A549 (cell line): ENCODE measurements around the gene FBXO31. TPM values are rescaled to one million over a fixed set of nuclear protein-coding genes. Genes with fewer than 3 reads are reported as not detected.

Source experiments
- ATAC-seq, 2 experiments: fragments of 200-7000 bp in 1 of 2; fragments of >200 bp in 1 of 2; cut with Nextera tagmentation in 1 of 2; cut with Tn5 transposase in 1 of 2; 3 replicates each; pipeline versions ENCODE4 v1.8.0 to v1.9.1; 2018 to 2020; ENCODE audit warnings: mild to moderate bottlenecking in 1 of 2, moderate library complexity in 1 of 2
- CTCF ChIA-PET: fragments of 300-600 bp; sonication (Branson Sonifier 250); formaldehyde crosslinking; extraction: SDS; loops from one replicate; lab custom pipeline; 2021; ENCODE audit warnings: antibody characterized with exemption, inconsistent platforms; lab: Yijun Ruan, JAX
- POLR2A ChIA-PET: fragments of 350-600 bp; formaldehyde crosslinking; extraction: SDS; loops from one replicate; lab custom pipeline; 2021; ENCODE audit warnings: antibody characterized with exemption, inconsistent platforms; lab: Yijun Ruan, JAX
- DNase-seq, 2 experiments: peaks; one replicate each; pipeline versions ENCODE4 v3.0.0 to v3.0.0-alpha.2; 2011 to 2016; ENCODE audit warnings: low read depth in 1 of 2, low spot score in 1 of 2
- FAIRE-seq: peaks from 2 replicates; lab custom pipeline; 2011; peaks lifted over from hg19 to GRCh38; lab: Jason Lieb, UNC
- H3K27ac ChIP-seq, 2 experiments: fragments of >200 bp; sonication (Bioruptor Twin); formaldehyde crosslinking; 3 replicates each; pipeline ENCODE4 v1.5.1; 2016 to 2017
- H3K4me1 ChIP-seq: fragments of >200 bp; sonication (Bioruptor Twin); formaldehyde crosslinking; 3 replicates; pipeline ENCODE4 v1.6.1; 2016
- H3K4me2 ChIP-seq: fragments of >200 bp; sonication (Bioruptor Twin); formaldehyde crosslinking; 3 replicates; pipeline ENCODE4 v1.6.1; 2016
- H3K4me3 ChIP-seq: fragments of >200 bp; sonication (Bioruptor Twin); formaldehyde crosslinking; 3 replicates; pipeline ENCODE4 v1.5.1; 2016
- H3K9me3 ChIP-seq: fragments of >200 bp; sonication (Bioruptor Twin); formaldehyde crosslinking; 3 replicates; pipeline ENCODE4 v1.6.1; 2016
- CBX8 ChIP-seq: fragments of 200-600 bp; sonication (generic); IDR thresholded peaks from 2 replicates; pipeline ENCODE4 v1.6.1; 2016
- CTCF ChIP-seq: fragments of >200 bp; sonication (Bioruptor Twin); formaldehyde crosslinking; IDR thresholded peaks from 3 replicates; pipeline ENCODE4 v1.5.1; 2016
- EHF ChIP-seq: fragments of 250-450 bp; sonication (Bioruptor Pico); IDR thresholded peaks from 2 replicates; pipeline ENCODE4 v1.5.0; 2020; ENCODE audit warnings: mild to moderate bottlenecking
- ELK1 ChIP-seq: fragments of 150-350 bp; IDR thresholded peaks from 2 replicates; pipeline ENCODE4 v1.6.1; 2014; ENCODE audit warnings: low read depth, mild to moderate bottlenecking, low read length
- EP300 ChIP-seq, 2 experiments: fragments of >200 bp; sonication (Bioruptor Twin); formaldehyde crosslinking; IDR thresholded peaks; 2 replicates in 1 of 2; 3 replicates in 1 of 2; pipeline ENCODE4 v1.6.1; 2016 to 2017
- FOXS1 ChIP-seq: fragments of 250-450 bp; sonication (Bioruptor Pico); IDR thresholded peaks from 2 replicates; pipeline ENCODE4 v1.5.0; 2020; ENCODE audit warnings: mild to moderate bottlenecking, moderate library complexity
- HDAC2 ChIP-seq: fragments of 200-600 bp; sonication (generic); IDR thresholded peaks from 2 replicates; pipeline ENCODE4 v1.6.1; 2016
- HES2 ChIP-seq: fragments of >200 bp; sonication (Bioruptor Twin); formaldehyde crosslinking; IDR thresholded peaks from 2 replicates; pipeline ENCODE4 v1.6.1; 2016
- HMGXB4 ChIP-seq: fragments of 250-450 bp; sonication (Bioruptor Pico); IDR thresholded peaks from 2 replicates; pipeline ENCODE4 v1.5.0; 2021; ENCODE audit warnings: mild to moderate bottlenecking, moderate library complexity, borderline replicate concordance
- HOXA7 ChIP-seq: fragments of 250-450 bp; sonication (Bioruptor Pico); IDR thresholded peaks from 2 replicates; pipeline ENCODE4 v1.5.0; 2020; ENCODE audit warnings: mild to moderate bottlenecking, moderate library complexity
- HOXB5 ChIP-seq: fragments of 250-450 bp; sonication (Bioruptor Pico); IDR thresholded peaks from 2 replicates; pipeline ENCODE4 v1.5.0; 2020; ENCODE audit warnings: mild to moderate bottlenecking, moderate library complexity
- JUN ChIP-seq, 2 experiments: fragments of >200 bp; sonication (Bioruptor Twin); formaldehyde crosslinking; IDR thresholded peaks; 2 replicates in 1 of 2; 3 replicates in 1 of 2; pipeline ENCODE4 v1.6.1; 2016 to 2017
- JUNB ChIP-seq: fragments of >200 bp; sonication (Bioruptor Twin); formaldehyde crosslinking; IDR thresholded peaks from 2 replicates; pipeline ENCODE4 v1.6.1; 2016
- KDM1A ChIP-seq: fragments of 200-600 bp; sonication (generic); IDR thresholded peaks from 2 replicates; pipeline ENCODE4 v1.6.1; 2016; ENCODE audit warnings: low read depth, mild to moderate bottlenecking
- MAFK ChIP-seq: fragments of 450-650 bp; IDR thresholded peaks from 2 replicates; pipeline ENCODE4 v1.6.1; 2014; ENCODE audit not compliant: partially characterized antibody
- MAZ ChIP-seq: fragments of 150-350 bp; IDR thresholded peaks from 2 replicates; pipeline ENCODE4 v1.6.1; 2014; ENCODE audit warnings: antibody characterized with exemption, low read depth, low read length, borderline replicate concordance
- NFE2L2 ChIP-seq: fragments of 150-350 bp; conservative IDR thresholded peaks from 2 replicates; pipeline ENCODE4 v1.6.1; 2014; ENCODE audit warnings: low read length
- SMC3 ChIP-seq: fragments of >200 bp; sonication (Bioruptor Twin); formaldehyde crosslinking; IDR thresholded peaks from 3 replicates; pipeline ENCODE4 v1.6.1; 2018; ENCODE audit warnings: inconsistent platforms
- ZC3H11A ChIP-seq: fragments of 450-650 bp; IDR thresholded peaks from 2 replicates; pipeline ENCODE4 v1.6.1; 2014; ENCODE audit warnings: antibody characterized with exemption, mild to moderate bottlenecking
- ZFP36 ChIP-seq: fragments of 450-650 bp; IDR thresholded peaks from 2 replicates; pipeline ENCODE4 v1.6.1; 2014; ENCODE audit warnings: borderline replicate concordance; ENCODE audit not compliant: partially characterized antibody
- WGBS: methylation state at CpG from one replicate; pipeline ENCODE4 v1.1.6; 2017; ENCODE audit errors: missing lambda C conversion rate; 5-methylcytosine and 5-hydroxymethylcytosine counted together
- polyA plus RNA-seq, 4 experiments: library from polyadenylated mRNA; depleted of rRNA in 3 of 4; stranded (reverse); fragments of >200 nt; fragmentation: RNase III in 1 of 4; extraction: RNeasy Plus Mini Kit Qiagen cat#74134 plus additional on column Dnase treatment in 1 of 4; gene quantifications; 2 replicates in 3 of 4; 3 replicates in 1 of 4; pipeline ENCODE4 v1.2.3, GENCODE V29; 2011 to 2017

The FBXO31 gene
- polyA plus RNA-seq, 2 of the 4 experiments (the other 2 are of a cell fraction), result 10.5 to 11.1 TPM

GRCh38 chr16:87344165-87344930 lies 39.2 kb downstream of the FBXO31 start:
- Histone ChIP-seq H3K27ac (no peak overlapping the region), H3K9me3 (no peaks in the 10 kb centered on the region), H3K4me2 (no peak overlapping the region), H3K4me3 (no peak overlapping the region)
- POLR2A ChIA-PET, result no interaction called here
- ATAC-seq (no peak), FAIRE-seq (no peak), DNase-seq (no peak)
- 92% methylated on average over 32 of the region's 34 CpGs for WGBS
- TF ChIP-seq HOXA7 (CRISPR knock-in tag) (no peak), ZC3H11A (no peak), EP300 (IDR thresholded peaks at IDR 0.05) (no peak), ELK1 (no peak), EHF (no peak), HOXB5 (CRISPR knock-in tag) (no peak), MAFK (no peak), JUN (IDR thresholded peaks at IDR 0.05) (no peak), NFE2L2 (no peak), JUNB (no peak), HMGXB4 (no peak), HDAC2 (no peak)
- TF ChIP-seq, all 56 proteins: peak for 0
- H3K4me1 ChIP-seq, result no peaks in the 10 kb centered on the region
- CTCF ChIA-PET, result interaction anchor here (1.0 to 2.1 kb wide), 5 partner anchors 10 to 291 kb away, joined by 3 to 7 read pairs (median 3); no protein-coding TSS in a partner anchor

GRCh38 chr16:87343753-87344050 lies 39.9 kb downstream of the FBXO31 start:
- Histone ChIP-seq H3K4me2 (no peak overlapping the region), H3K4me1 (no peaks in the 10 kb centered on the region), H3K4me3 (no peak overlapping the region), H3K27ac (no peak overlapping the region), H3K9me3 (no peaks in the 10 kb centered on the region)
- ChIA-PET CTCF (interaction anchor here (0.6 to 2.1 kb wide), 6 partner anchors 9 to 292 kb away, joined by 3 to 7 read pairs (median 3); no protein-coding TSS in a partner anchor), POLR2A (no interaction called here)
- no peak for DNase-seq
- WGBS, result 86% methylated on average over 11 of the region's 11 CpGs
- FAIRE-seq, result no peak
- TF ChIP-seq MAZ (no peak), JUNB (no peak), NFE2L2 (no peak)
- no peak for ATAC-seq

- ChIA-PET POLR2A (no interaction called here), CTCF (interaction anchor here (0.6 to 3.5 kb wide), 7 partner anchors 9 to 292 kb away, joined by 3 to 11 read pairs (median 3); no protein-coding TSS in a partner anchor)
- Histone ChIP-seq H3K4me1 (no peaks in the 10 kb centered on the region), H3K4me2 (no peak overlapping the region), H3K4me3 (no peak overlapping the region), H3K9me3 (no peaks in the 10 kb centered on the region), H3K27ac (no peak overlapping the region)
- FAIRE-seq (no peak), ATAC-seq (no peak), DNase-seq (no peak)
- TF ChIP-seq HMGXB4, result no peak
- no peak for TF ChIP-seq FOXS1 (CRISPR knock-in tag)
- TF ChIP-seq CBX8, result no peak
- TF ChIP-seq ZFP36, result no peak
- no peak for TF ChIP-seq SMC3
- no peak for TF ChIP-seq CTCF
- no peak for TF ChIP-seq HES2
- TF ChIP-seq KDM1A, result no peak
- WGBS, result 87% methylated on average over 23 of the region's 26 CpGs
Measured at GRCh38 chr16:87342978-87343752, 40.4 kb downstream of the FBXO31 start.
